GM23248 (cell line): ENCODE data around the gene TENT5A.

Experiments used
- EZH2 ChIP-seq: fragments of 200-600 bp; sonication (generic); IDR thresholded peaks from 2 replicates; pipeline ENCODE4 v1.6.1; 2018; ENCODE audit warnings: antibody characterized with exemption, mild to moderate bottlenecking; ENCODE audit not compliant: insufficient read depth, poor library complexity, severe bottlenecking
- EZH2phosphoT487 ChIP-seq: fragments of 200-600 bp; sonication (generic); IDR thresholded peaks from 2 replicates; pipeline ENCODE4 v1.6.1; 2018; ENCODE audit warnings: antibody characterized with exemption, moderate library complexity, mild to moderate bottlenecking, low read depth; ENCODE audit not compliant: insufficient read depth

- TF ChIP-seq EZH2 (no peak), EZH2phosphoT487 (no peak)
These were observed 3.1 kb upstream of the TENT5A start for GRCh38 chr6:81755551-81755950.
